GM23248 (cell line): ENCODE data around the gene RNF166.

ENCODE experiments used
- EZH2 ChIP-seq: fragments of 200-600 bp; sonication (generic); IDR thresholded peaks from 2 replicates; pipeline ENCODE4 v1.6.1; 2018; ENCODE audit warnings: antibody characterized with exemption, mild to moderate bottlenecking; ENCODE audit not compliant: insufficient read depth, poor library complexity, severe bottlenecking
- EZH2phosphoT487 ChIP-seq: fragments of 200-600 bp; sonication (generic); IDR thresholded peaks from 2 replicates; pipeline ENCODE4 v1.6.1; 2018; ENCODE audit warnings: antibody characterized with exemption, moderate library complexity, mild to moderate bottlenecking, low read depth; ENCODE audit not compliant: insufficient read depth

GRCh38 chr16:88711750-88712340, 5.6 kb upstream of the RNF166 start:
- TF ChIP-seq EZH2 (no peak), EZH2phosphoT487 (no peak)
